HL-60 (cell line): ENCODE measurements around the gene MID1IP1.

Source experiments
- GABPA ChIP-seq: IDR thresholded peaks from 2 replicates; pipeline ENCODE4 v1.6.1; 2012; ENCODE audit warnings: low read depth
- POLR2AphosphoS5 ChIP-seq: IDR thresholded peaks from 2 replicates; pipeline ENCODE4 v1.6.1; 2012; ENCODE audit warnings: low read depth
- TF ChIP-seq, protein P1 (sequence below): IDR thresholded peaks from one replicate; pipeline ENCODE4 v1.5.1; 2011; ENCODE audit warnings: low read length, control low read depth, inconsistent platforms; ENCODE audit not compliant: insufficient read depth

DNA sequence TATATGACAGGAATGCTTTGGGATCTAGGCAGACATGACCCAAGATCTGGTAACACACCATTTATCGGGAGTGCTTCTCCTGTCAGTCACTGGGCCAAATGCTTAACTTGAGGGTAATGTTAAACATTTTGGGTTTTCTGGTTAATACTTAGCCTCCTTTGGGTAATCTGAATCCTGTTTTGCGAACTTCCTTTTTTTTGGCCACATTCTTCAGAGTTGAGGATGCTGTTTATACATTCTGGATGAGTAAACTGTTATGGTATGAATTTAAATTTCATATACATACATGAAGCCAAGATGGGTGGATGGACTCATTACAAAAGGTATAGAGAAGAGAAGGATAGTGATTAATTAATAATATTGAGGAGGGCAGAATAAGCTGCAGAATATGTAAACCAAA, 36.1 kb downstream of the MID1IP1 start:
- TF ChIP-seq, protein P1, sequence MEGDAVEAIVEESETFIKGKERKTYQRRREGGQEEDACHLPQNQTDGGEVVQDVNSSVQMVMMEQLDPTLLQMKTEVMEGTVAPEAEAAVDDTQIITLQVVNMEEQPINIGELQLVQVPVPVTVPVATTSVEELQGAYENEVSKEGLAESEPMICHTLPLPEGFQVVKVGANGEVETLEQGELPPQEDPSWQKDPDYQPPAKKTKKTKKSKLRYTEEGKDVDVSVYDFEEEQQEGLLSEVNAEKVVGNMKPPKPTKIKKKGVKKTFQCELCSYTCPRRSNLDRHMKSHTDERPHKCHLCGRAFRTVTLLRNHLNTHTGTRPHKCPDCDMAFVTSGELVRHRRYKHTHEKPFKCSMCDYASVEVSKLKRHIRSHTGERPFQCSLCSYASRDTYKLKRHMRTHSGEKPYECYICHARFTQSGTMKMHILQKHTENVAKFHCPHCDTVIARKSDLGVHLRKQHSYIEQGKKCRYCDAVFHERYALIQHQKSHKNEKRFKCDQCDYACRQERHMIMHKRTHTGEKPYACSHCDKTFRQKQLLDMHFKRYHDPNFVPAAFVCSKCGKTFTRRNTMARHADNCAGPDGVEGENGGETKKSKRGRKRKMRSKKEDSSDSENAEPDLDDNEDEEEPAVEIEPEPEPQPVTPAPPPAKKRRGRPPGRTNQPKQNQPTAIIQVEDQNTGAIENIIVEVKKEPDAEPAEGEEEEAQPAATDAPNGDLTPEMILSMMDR, result no peak
- no peak for TF ChIP-seq POLR2AphosphoS5
- no peak for TF ChIP-seq GABPA
